SK-N-MC (cell line): ENCODE data around the gene PLA2G3.
A peak's percentile ranks its signal among the peaks of the same experiment; 100 is the strongest.

ENCODE experiments used
- DNase-seq: peaks from one replicate; pipeline ENCODE4 v3.0.0-alpha.2; 2011; ENCODE audit warnings: low read depth, low spot score
- H3K27ac ChIP-seq: fragments of 200-600 bp; sonication (generic); 2 replicates; pipeline ENCODE4 v1.5.1; 2016; ENCODE audit warnings: mixed run types
- H3K36me3 ChIP-seq: fragments of 200-600 bp; sonication (generic); 2 replicates; pipeline ENCODE4 v1.6.1; 2017; ENCODE audit warnings: antibody characterized with exemption, low read length, mixed read lengths; ENCODE audit not compliant: insufficient read depth
- H3K4me3 ChIP-seq: fragments of 200-600 bp; sonication (generic); 2 replicates; pipeline ENCODE4 v1.5.1; 2016
- H3K9ac ChIP-seq: fragments of 200-600 bp; sonication (generic); 2 replicates; pipeline ENCODE4 v1.8.0; 2017; ENCODE audit warnings: mixed run types, mixed read lengths; ENCODE audit not compliant: insufficient read length
- H3K9me3 ChIP-seq: fragments of 200-600 bp; sonication (generic); 2 replicates; pipeline ENCODE4 v1.6.1; 2017; ENCODE audit warnings: low read depth, mild to moderate bottlenecking, antibody characterized with exemption, low read length, moderate library complexity, mixed read lengths
- EZH2 ChIP-seq: fragments of 200-600 bp; sonication (generic); IDR thresholded peaks from one replicate; pipeline ENCODE4 v1.6.1; 2017; ENCODE audit warnings: antibody characterized with exemption
- FOXP2 ChIP-seq: optimal IDR thresholded peaks from 2 replicates; pipeline ENCODE3; 2011; ENCODE audit warnings: mild to moderate bottlenecking, moderate library complexity; ENCODE audit not compliant: insufficient read depth; ENCODE audit errors: extremely low read length, control extremely low read depth
- POLR2AphosphoS5 ChIP-seq: IDR thresholded peaks from 2 replicates; pipeline ENCODE4 v1.6.1; 2012; ENCODE audit warnings: mild to moderate bottlenecking, low read depth, low read length, borderline replicate concordance

Gene PLA2G3

DNA sequence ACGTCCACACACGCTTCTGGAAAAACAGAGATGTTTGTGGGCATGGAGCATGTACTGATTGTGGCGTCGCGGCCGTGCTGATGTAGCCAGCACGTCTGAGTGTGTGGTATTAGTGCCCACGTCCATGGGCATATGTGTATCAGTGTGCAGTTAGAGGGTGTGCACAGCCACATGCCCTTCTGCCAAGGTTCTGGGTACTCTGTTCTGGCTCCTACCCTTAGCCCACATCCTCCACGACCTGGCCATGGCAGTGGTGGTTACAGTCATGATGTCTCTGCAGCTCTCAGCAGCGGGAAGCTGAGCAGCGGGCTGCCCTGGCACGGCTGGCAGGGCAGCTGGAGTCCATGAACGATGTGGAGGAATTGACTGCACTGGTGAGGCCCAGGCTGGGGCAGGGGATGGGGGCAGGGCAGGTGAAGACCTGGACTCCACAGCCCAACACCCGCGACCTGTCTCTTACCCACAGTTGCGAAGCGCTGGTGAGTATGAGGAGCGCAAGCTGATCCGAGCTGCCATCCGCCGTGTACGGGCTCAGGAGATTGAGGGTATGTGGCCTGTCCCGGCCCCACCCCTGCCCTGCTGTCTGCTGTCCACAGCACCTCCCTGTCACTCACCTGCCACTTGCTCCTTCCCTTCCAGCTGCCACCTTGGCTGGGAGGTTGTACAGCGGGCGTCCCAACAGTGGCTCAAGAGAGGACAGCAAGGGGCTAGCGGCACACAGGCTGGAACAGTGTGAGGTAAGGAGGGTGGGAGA, 51.9 kb downstream of the PLA2G3 start:
- Histone ChIP-seq H3K27ac (no peak overlapping the region), H3K36me3 (no peaks in the 10 kb centered on the region), H3K9ac (no peak overlapping the region), H3K4me3 (no peak overlapping the region), H3K9me3 (no peaks in the 10 kb centered on the region)
- TF ChIP-seq POLR2AphosphoS5 (no peak), FOXP2 (no peak), EZH2 (no peak)
- no peak for DNase-seq

DNA sequence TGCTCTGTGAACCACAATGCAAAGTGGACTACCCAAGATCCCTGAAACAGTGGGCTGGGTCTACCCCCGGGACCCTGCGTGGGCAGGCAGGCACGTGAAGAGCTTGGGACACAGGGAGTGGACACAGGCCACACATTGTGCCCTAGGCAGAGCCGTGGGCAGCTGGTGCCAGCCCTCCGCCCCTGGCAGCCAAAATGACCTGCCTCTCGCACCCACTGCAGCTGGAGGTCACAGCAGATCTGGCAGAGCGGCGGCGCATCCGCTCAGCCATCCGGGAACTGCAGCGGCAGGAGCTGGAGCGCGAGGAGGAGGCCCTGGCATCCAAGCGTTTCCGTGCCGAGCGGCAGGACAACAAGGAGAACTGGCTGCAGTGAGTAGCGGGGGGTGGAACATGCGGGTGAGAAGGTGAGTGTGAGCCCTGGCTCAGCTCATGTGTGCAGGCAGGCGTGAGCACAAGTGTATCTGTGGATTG, 52.5 kb downstream of the PLA2G3 start:
- Histone ChIP-seq H3K4me3 (no peak overlapping the region), H3K27ac (no peak overlapping the region), H3K9me3 (no peaks in the 10 kb centered on the region), H3K9ac (no peak overlapping the region), H3K36me3 (no peaks in the 10 kb centered on the region)
- TF ChIP-seq POLR2AphosphoS5 (no peak), FOXP2 (no peak), EZH2 (no peak)
- DNase-seq, result no peak

DNA sequence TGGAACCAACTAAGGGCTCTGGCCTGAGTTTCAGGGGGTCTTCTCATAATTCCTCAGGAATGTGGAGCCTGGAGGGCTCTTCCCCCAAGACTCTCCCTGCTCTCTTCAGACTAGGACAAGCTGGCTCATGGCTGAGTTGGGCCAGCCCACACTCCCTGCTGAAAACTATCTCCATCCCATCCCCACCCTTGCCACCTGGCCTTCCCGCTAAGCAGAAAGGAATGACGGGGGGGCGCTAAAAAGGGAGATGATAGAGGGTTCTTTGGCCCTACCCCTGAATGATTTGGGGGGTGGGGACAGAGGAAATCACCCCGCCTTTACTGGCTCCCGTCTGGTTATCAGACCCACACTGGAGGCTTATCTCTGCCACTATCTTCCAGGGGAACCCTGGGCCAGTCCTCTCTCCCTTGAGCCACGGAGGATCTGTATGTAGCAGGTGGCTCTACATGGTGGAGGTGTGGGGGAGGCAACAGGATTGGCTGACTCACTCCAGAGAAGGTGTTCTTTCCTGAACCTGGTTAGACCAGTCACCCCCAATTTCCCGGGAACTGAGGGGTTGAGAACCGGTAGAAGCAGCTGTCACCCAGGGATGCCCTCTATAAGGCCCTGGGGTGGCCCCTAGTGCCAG, 53.5 kb downstream of the PLA2G3 start:
- H3K36me3 ChIP-seq, result no peaks in the 10 kb centered on the region
- no peak overlapping the region for H3K9ac ChIP-seq
- TF ChIP-seq FOXP2, result no peak
- no peak for TF ChIP-seq EZH2
- TF ChIP-seq POLR2AphosphoS5, result no peak
- no peak overlapping the region for H3K27ac ChIP-seq
- H3K4me3 ChIP-seq, result no peak overlapping the region
- no peaks in the 10 kb centered on the region for H3K9me3 ChIP-seq
- no peak for DNase-seq

DNA sequence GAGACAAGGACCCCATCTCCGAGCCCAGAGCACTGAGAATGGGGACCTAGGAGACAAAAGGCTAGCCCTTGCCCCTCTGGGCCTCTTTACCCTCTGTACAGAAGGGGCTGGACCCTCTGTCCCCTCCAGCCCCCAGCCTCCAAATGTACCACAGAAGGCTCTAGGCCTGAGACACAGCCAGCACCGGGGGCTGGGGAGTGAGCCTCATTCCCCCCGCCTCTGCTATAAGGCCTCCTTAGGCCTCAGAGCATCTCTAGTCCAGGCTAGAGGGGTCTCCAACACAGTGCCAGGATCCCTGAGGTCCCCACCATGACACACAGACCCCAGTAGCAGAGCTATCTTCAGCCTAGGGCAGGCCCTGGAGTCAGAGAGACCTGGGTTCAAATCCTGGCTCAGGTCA, 54.4 kb downstream of the PLA2G3 start:
- TF ChIP-seq FOXP2, result no peak
- no peak for TF ChIP-seq POLR2AphosphoS5
- TF ChIP-seq EZH2, result no peak
- H3K36me3 ChIP-seq, result no peaks in the 10 kb centered on the region
- no peak overlapping the region for H3K4me3 ChIP-seq
- no peaks in the 10 kb centered on the region for H3K9me3 ChIP-seq
- no peak overlapping the region for H3K27ac ChIP-seq
- no peak for DNase-seq
- H3K9ac ChIP-seq, result no peak overlapping the region

DNA sequence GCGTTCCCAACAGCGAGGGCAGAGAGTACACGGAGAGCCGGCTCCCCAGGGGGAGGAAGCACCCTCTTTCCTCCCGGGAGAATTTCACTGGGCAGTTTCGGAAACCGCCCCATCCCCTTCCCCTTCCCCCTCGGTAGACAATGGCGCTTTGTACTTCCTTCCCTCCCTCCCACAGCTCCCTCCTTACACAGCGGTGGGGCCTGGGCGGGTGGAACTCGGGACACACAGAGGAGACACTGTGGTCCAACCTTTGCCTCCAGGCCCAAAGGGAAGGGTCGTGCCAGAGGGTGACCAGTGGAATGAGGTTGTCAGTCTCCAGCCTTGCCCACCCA, 54.8 kb downstream of the PLA2G3 start:
- Histone ChIP-seq H3K9ac (peak overlapping the region; percentile 81), H3K27ac (no peak overlapping the region), H3K9me3 (no peaks in the 10 kb centered on the region), H3K36me3 (no peaks in the 10 kb centered on the region), H3K4me3 (peak overlapping the region; percentile 88)
- no peak for DNase-seq
- no peak for TF ChIP-seq POLR2AphosphoS5
- TF ChIP-seq EZH2, result no peak
- TF ChIP-seq FOXP2, result no peak

DNA sequence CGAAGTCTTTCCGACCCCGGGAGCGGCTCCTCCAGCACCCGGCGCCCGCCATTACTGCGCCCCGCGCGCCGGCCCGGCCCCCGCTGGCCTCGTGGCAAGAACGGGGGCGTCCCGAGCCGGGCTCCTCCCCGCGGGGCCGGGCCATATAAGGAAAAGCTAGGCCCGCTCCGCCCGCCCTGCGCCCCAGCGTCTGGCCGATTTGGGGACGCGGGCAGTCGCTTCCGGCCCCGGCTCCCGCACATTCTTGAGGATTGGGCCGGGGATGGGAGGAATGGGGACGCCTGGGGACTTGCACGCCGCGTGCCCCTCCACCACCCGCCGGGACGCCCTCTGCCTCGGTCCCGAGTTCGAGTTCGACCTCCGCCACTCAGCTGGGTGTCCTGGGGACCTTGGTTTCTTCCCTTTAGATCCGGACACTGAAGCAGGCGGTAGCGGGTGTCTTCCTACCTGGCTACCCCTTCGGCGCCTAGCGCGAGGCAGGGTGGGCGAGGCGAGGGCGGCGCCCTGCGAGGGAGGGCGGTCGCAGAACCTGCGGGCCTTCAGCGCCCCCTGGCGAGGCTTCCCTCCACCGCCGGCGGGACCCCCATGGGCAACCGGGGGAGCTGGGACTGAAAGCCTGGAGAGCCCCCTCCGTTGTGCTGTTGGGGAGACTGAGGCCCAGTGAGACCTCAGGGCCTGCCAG, 55.4 kb downstream of the PLA2G3 start:
- TF ChIP-seq FOXP2 (no peak), EZH2 (no peak), POLR2AphosphoS5 (peak; percentile 69)
- DNase-seq, result no peak
- H3K4me3 ChIP-seq, result peak overlapping the region; percentile 88
- H3K36me3 ChIP-seq, result no peaks in the 10 kb centered on the region
- peak overlapping the region; percentile 81 for H3K9ac ChIP-seq
- H3K9me3 ChIP-seq, result no peaks in the 10 kb centered on the region
- peak overlapping the region; percentile 45; the same call in 1 of the 2 replicates for H3K27ac ChIP-seq
